GM18498 (cell line): ENCODE measurements around the gene GRAMD4.

Experiments
- ATAC-seq: cut with Tn5 transposase; IDR thresholded peaks from one replicate; pipeline ENCODE4 v1.9.1; 2021; ENCODE audit warnings: mild to moderate bottlenecking, moderate library complexity; ENCODE audit not compliant: unreplicated experiment

Gene GRAMD4

GRCh38 chr22:46582281-46582933 is 37.8 kb upstream of the GRAMD4 start:
- no peak for ATAC-seq

GRCh38 chr22:46583571-46583970 is 36.6 kb upstream of the GRAMD4 start:
- no peak for ATAC-seq

DNA sequence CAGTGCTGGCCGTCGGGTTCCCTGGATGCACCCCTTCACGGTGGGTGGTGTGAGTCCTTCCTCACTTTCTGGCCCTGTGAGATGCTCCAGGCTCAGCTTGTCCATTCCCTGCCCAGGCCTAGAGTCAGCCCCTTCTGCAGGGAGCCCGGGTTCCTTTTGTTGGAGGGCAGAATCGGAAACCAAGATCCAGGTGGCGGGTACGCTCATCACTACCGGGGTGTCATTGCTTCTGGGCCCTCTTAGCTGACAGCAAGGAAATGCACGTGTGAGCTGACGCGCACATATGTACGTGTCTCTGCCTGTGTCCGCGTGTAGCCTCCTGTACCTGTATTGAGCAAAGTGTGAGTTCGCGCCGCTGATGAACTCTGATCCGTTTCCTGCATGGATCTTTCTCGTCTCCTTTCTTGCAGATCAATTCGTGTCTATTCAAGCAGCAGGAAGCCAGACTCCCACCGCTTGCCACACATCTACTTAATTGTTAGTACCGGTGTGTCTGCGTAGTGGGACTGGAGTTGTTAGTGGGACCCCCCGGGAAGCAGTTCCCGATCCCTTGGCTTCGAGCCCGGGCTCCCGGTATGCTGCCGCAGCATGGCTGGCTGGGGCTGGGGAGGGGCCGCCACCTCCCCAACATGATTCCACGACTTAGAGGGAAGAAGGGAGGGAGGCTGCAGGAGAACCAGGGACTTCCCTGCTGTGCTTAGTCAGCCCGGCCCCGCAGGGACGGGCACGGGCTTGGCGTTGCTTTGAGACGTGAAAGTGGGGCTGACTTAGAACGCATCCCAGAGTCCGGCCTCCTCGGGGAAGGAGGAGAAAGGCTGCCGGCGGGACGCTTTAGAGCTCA is 35.9 kb upstream of the GRAMD4 start:
- no peak for ATAC-seq

DNA sequence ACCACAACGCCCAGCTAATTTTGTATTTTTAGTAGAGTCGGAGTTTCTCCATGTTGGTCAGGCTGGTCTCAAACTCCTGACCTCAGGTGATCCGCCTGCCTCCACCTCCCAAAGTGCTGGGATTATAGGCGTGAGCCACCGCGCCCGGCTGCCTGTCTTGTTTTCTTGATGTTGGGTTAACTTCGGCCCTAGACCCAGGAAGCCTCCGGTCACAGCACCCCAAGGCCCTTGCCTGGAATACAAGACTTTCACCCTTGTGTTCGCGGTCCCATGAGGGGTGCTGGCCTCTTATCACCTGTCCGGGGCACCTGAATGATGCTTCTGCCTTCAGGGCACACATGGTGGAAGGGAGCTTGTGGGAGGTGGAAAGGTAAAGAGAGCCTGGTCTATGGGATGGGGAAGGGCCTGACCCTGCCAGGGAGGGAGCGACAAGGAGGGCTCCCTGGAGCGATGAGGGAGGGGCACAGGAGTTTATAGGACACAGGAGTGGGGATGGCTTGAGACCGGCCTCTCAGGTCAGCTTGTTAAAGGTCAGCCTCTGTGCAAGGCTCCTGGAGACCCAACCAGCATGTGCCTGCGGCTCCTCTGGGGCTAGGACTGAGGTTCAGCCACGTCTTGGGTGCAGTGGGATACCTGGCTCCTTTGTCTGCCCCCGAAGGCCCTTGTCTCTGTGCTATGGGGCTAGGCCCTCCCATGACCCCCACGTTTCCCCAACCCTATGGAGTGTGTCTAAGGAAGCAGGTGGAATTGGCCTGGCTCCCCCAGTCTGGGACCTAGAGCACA is 34.7 kb upstream of the GRAMD4 start:
- ATAC-seq, result no peak

GRCh38 chr22:46586123-46586519 is 34.1 kb upstream of the GRAMD4 start:
- no peak for ATAC-seq

- no peak for ATAC-seq
Measured at GRCh38 chr22:46586531-46587011, 33.6 kb upstream of the GRAMD4 start.

- ATAC-seq, result peak; percentile 49
Measured at GRCh38 chr22:46587061-46587460, 33.1 kb upstream of the GRAMD4 start.

DNA sequence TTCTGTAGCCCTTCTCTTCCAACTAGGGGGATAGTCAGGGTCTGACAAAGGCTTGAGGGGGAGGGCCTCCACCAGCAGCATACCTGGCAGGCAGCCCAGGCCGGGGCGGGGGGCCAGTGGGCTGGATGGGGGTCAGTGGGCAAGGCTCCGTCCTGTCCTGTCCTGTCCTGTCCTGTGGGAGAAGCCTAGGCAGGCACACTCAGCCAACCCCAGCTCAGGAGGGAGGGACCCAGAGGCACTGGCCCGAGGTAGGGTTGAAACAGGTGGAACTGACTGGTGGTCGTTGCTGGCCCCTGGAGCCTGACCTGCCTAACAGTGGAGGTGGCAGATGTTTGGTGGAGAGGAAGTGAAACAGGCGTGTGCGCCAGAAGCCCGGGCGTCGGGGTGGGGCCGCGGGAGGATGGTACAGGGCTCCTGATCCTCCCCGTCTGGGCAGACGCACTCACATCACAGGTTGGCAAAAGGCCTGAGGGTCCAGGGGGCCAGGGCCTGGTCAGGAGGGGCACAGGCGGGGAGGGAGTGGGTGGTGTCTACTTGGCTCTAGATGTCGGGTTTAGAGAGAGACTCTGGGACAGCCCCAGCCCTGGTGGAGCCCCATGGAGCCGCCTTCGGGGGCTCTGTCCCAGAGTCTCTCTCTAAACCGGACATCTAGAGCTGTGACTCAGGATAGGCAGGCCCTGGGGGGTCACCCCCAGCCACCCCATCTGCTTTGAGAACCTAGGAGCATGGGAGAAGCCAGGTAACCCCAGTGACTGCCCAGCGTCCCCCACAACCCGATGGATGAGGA is 32.5 kb upstream of the GRAMD4 start:
- peak; percentile 67 for ATAC-seq

GRCh38 chr22:46588279-46589140 is 31.7 kb upstream of the GRAMD4 start:
- ATAC-seq, result no peak

DNA sequence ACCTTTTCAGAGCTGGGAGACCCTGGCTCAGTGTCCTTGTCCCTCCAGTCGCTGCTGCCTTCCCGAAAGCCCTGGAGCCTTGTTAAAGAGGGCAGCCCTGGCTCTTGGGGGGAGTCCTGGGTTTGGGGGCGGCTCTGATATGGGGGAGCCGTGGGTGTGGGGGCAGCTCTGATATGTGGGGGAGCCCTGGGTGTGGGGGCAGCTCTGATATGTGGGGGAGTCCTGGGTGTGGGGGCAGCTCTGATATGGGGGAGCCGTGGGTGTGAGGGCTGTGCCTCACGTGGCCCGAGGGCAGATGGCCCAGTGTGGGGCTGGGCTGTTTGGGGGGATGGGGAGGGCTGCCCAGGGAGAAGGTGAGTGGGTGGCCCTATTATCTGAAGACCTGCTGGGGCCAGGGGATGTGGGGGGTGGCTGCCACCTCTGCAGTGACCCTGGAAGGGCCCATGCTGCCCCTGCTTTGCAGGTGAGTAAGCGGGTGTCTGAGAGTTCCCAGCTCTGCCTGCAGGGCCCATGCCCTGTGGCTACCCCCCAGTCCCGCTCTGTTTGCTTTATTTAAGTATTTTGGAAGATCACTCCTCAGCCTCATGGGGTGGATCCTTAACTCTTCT is 30.9 kb upstream of the GRAMD4 start:
- no peak for ATAC-seq

DNA sequence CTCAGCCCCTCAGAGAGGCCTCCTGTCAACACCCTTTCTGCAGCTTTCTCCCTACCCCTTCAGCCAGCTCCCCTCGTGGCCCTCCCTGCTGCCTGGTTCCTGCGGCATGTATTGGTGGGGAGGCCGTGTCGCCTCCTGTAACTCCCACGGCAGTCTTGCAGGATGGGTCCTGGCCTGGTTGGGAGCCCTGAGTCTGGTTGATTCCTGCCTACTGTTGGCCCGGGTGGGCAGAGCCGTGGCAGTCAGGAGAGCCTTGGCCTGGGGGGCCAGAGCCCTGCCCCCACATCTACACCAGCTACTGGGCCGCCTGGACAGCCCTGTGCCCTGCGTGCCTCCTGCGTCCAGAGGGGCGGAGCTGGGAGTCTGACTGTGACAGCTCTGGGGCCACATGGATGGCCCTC is 30.3 kb upstream of the GRAMD4 start:
- ATAC-seq, result no peak

DNA sequence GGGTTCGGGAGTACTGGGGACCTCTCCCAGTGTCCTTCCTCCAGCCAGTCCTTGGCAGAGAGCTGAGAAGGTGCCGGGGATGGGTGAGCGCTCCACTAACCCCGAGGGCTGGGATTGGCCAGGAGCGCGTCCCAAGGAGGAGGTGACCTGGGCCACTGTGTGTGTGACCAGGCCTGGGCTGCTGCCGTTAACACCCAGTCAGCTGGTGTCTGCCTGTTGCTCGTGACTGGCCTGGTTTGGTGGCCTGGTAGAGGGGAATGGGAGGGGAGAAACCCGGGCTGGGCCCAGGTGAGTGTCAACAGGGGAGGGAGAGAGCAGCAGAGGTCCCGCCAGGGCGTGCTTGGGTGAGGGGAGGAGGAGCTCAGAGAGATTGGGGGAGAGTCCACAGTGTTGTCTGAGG is 29.9 kb upstream of the GRAMD4 start:
- ATAC-seq, result no peak

- no peak for ATAC-seq
Measured at GRCh38 chr22:46591930-46592329, 28.3 kb upstream of the GRAMD4 start.

DNA sequence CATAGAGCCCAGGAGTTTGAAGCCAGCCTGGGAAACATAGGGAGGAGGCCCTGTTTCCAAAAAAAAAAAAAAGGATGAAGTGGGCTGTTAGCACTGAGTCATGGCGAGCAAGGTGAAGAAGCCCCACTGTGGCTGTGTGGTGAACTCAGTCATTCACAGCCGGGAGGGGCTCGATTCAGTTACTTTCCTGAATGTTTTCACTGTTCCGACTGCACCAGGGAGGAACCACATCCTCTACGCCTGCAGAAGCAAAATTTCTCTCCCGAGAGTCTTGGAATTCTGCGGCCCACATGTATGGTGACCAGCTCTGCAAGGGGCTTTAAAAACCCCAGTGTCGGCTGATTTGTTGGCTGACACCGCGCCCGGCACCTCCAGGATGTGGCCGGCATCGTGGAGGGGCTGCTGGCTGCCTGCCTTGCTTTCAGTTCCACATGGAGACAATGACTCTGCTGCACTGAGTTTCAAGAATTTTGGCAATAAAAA is 27.8 kb upstream of the GRAMD4 start:
- peak; percentile 57 for ATAC-seq

- ATAC-seq, result no peak
Measured at GRCh38 chr22:46593211-46593681, 26.9 kb upstream of the GRAMD4 start.

- ATAC-seq, result no peak
Measured at GRCh38 chr22:46593996-46594946, 25.9 kb upstream of the GRAMD4 start.

GRCh38 chr22:46594947-46595298 is 25.3 kb upstream of the GRAMD4 start:
- no peak for ATAC-seq

DNA sequence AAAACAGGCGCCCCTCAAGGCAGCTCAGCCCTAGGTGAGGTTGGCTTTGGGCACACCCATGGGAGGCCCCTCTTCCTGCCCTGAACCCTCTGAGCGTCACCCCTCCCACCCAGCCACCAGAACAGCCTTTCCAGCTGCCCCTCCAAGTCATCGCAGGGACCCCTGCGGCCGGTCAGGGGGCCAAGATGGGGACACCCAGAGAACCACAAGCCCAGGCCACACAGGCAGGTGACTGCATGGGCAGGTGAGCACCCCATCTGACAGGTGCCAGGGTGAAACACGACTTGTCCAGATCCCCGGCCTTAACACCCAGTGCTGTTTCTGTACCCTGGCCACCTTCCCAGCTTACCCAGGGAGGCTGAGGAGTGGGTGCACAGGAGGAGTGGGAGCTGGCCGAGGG is 24.6 kb upstream of the GRAMD4 start:
- ATAC-seq, result no peak
